ENCODE results near the gene KIF24. TPM values are rescaled to one million over a fixed set of nuclear protein-coding genes. Genes with fewer than 3 reads are reported as not detected.

KIF24 gene, protein sequence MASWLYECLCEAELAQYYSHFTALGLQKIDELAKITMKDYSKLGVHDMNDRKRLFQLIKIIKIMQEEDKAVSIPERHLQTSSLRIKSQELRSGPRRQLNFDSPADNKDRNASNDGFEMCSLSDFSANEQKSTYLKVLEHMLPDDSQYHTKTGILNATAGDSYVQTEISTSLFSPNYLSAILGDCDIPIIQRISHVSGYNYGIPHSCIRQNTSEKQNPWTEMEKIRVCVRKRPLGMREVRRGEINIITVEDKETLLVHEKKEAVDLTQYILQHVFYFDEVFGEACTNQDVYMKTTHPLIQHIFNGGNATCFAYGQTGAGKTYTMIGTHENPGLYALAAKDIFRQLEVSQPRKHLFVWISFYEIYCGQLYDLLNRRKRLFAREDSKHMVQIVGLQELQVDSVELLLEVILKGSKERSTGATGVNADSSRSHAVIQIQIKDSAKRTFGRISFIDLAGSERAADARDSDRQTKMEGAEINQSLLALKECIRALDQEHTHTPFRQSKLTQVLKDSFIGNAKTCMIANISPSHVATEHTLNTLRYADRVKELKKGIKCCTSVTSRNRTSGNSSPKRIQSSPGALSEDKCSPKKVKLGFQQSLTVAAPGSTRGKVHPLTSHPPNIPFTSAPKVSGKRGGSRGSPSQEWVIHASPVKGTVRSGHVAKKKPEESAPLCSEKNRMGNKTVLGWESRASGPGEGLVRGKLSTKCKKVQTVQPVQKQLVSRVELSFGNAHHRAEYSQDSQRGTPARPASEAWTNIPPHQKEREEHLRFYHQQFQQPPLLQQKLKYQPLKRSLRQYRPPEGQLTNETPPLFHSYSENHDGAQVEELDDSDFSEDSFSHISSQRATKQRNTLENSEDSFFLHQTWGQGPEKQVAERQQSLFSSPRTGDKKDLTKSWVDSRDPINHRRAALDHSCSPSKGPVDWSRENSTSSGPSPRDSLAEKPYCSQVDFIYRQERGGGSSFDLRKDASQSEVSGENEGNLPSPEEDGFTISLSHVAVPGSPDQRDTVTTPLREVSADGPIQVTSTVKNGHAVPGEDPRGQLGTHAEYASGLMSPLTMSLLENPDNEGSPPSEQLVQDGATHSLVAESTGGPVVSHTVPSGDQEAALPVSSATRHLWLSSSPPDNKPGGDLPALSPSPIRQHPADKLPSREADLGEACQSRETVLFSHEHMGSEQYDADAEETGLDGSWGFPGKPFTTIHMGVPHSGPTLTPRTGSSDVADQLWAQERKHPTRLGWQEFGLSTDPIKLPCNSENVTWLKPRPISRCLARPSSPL (N-terminal part only)
- under 1 TPM; 0.22 to 0.32 TPM for total RNA-seq
- polyA plus RNA-seq, result not detected

GRCh38 chr9:34328987-34329832, at the start of gene KIF24, which contains the start of gene NUDT2:
KIF24 (minus strand) TSS chr9:34329268; CDS start chr9:34311346, 17,922 bp downstream.
NUDT2 (plus strand) TSS chr9:34329569; CDS start chr9:34339040, 9,471 bp downstream.
- H3K36me3 ChIP-seq (ENCODE audit: insufficient read depth, low read length), result no peaks in the 10 kb centered on the region
- H3K9me3 Mint-ChIP-seq, result peaks cover 0 to 1% (median 0%) of the 10 kb centered on the region in 8 donors
- peaks cover 14 to 38% (median 28%) of the 10 kb centered on the region in 4 donors for H3K4me1 Mint-ChIP-seq
- DNase-seq, result peak; percentile 94 to 99 (median 98)
- peaks cover 17% of the 10 kb centered on the region for H3K4me1 ChIP-seq (ENCODE audit: insufficient read depth, low read length)
- H3K27me3 Mint-ChIP-seq, result no peaks in the 10 kb centered on the region
- intact Hi-C loops (cut with micrococcal nuclease), result loop anchor here (1.0 to 5.0 kb wide), 6 partner anchors 50 to 512 kb away; partner anchors contain the start of genes DCAF12, DNAI1, FAM219A and UBAP1
- ChIA-PET POLR2A (ENCODE audit: partially characterized antibody) (interaction anchor here (5.4 kb wide), 1 partner anchor 47 kb away, joined by 33 read pairs; the partner anchor contains the start of gene MYORG), CTCF (ENCODE audit: partially characterized antibody) (no interaction called here)
- H3K27ac ChIP-seq (ENCODE audit: low read depth, low read length), result peak within 1 kb of the TSS; percentile 87
- peak within 1 kb of the TSS; percentile 87 to 99 (median 98) for H3K27ac Mint-ChIP-seq
- H3K4me3 Mint-ChIP-seq, result peak within 1 kb of the TSS; percentile 92 to 97 (median 94)
- H3K4me3 ChIP-seq (ENCODE audit: low read length in 2 of 2), result peak within 1 kb of the TSS; percentile 92 to 100
- no peaks in the 10 kb centered on the region for H3K9me3 ChIP-seq (ENCODE audit: control insufficient read depth in 1 of 2, low read length in 2 of 2)
- no peaks in the 10 kb centered on the region for H3K27me3 ChIP-seq (ENCODE audit: insufficient read depth, low read length)
- H3K36me3 Mint-ChIP-seq, result peaks cover 0 to 5% of the 10 kb centered on the region in 2 donors

DNA sequence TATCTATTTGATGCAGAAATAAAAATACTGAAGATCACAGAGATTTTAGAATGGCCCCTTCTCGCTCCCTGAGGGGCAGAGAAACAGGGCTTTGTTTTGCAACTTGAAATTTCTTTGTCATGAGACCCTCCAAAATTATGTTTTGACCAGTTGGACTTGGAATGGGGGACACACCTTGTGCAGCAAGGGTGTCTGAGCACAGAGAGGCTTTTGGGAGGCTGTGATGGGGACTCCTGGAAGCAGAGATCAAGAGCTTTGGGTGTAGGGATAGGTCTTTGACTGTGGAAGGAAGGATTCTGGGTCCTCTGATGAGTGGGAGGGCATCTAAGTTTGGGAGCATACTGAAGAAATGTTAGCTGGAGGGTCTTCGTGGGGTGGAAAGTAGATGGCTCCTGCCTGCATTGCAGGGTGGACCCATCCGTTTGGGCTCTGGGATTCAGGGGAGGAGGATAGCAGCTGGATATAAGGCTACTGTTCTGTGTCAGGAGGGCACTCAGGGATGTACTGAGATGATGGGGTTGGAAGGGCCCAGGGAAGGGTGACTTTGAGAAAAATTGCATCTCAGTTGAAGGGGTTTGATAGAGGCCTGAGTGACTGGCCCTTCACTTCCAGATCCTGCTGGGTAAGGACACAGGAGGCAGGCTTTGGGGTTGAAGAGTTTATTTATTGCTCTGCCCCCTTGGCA, 49.5 kb upstream of the KIF24 start:
- ChIA-PET CTCF (ENCODE audit: partially characterized antibody) (interaction anchor here (0.6 to 8.2 kb wide), 16 partner anchors 10 to 563 kb away, joined by 3 to 88 read pairs (median 4); no protein-coding TSS in a partner anchor), POLR2A (ENCODE audit: partially characterized antibody) (interaction anchor here (0.6 to 4.3 kb wide), 6 partner anchors 45 to 360 kb away, joined by 3 to 33 read pairs (median 5); partner anchors contain the start of genes GALT and NUDT2)
- peaks cover 33 to 55% (median 45%) of the 10 kb centered on the region in 4 donors for H3K4me1 Mint-ChIP-seq
- Histone ChIP-seq H3K27me3 (ENCODE audit: insufficient read depth, low read length) (no peaks in the 10 kb centered on the region), H3K9me3 (ENCODE audit: control insufficient read depth in 1 of 2, low read length in 2 of 2) (no peaks in the 10 kb centered on the region), H3K27ac (ENCODE audit: low read depth, low read length) (no peak overlapping the region), H3K4me1 (ENCODE audit: insufficient read depth, low read length) (peaks cover 39% of the 10 kb centered on the region), H3K36me3 (ENCODE audit: insufficient read depth, low read length) (no peaks in the 10 kb centered on the region), H3K4me3 (ENCODE audit: low read length in 2 of 2) (no peak overlapping the region)
- peak overlapping the region in 7 of 8 donors; percentile 7 to 89 (median 61) for H3K4me3 Mint-ChIP-seq
- peaks cover 0 to 3% of the 10 kb centered on the region in 2 donors for H3K36me3 Mint-ChIP-seq
- peaks cover 0 to 1% (median 0%) of the 10 kb centered on the region in 8 donors for H3K9me3 Mint-ChIP-seq
- DNase-seq, result no peak
- intact Hi-C loops (cut with micrococcal nuclease), result loop anchor here (1.0 to 5.0 kb wide), 6 partner anchors 49 to 1211 kb away; partner anchors contain the start of genes B4GALT1, KIF24, NUDT2 and SIGMAR1
- H3K27ac Mint-ChIP-seq, result peak overlapping the region in 3 of 7 donors; percentile 18 to 65 (median 58)
- no peaks in the 10 kb centered on the region for H3K27me3 Mint-ChIP-seq

DNA sequence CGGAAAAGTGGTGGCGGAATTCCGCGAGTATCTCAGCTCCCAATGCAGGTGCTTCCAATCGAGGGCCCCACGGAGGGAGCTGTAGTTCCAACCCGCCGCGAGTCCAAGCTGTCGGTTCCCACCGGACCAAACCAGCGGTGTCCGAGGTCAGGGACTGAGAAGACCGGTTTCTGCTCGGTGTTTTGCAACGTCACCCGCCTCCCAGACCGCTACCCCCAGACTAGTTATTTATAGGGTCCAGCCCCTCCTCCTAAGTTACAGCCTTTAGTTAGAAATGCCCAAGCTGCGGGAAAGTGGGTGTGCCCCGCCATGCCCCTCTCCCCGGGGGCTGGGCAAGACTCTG, 48.3 kb upstream of the KIF24 start:
- H3K9me3 Mint-ChIP-seq, result peaks cover 0 to 1% (median 0%) of the 10 kb centered on the region in 8 donors
- no peak for DNase-seq

DNA sequence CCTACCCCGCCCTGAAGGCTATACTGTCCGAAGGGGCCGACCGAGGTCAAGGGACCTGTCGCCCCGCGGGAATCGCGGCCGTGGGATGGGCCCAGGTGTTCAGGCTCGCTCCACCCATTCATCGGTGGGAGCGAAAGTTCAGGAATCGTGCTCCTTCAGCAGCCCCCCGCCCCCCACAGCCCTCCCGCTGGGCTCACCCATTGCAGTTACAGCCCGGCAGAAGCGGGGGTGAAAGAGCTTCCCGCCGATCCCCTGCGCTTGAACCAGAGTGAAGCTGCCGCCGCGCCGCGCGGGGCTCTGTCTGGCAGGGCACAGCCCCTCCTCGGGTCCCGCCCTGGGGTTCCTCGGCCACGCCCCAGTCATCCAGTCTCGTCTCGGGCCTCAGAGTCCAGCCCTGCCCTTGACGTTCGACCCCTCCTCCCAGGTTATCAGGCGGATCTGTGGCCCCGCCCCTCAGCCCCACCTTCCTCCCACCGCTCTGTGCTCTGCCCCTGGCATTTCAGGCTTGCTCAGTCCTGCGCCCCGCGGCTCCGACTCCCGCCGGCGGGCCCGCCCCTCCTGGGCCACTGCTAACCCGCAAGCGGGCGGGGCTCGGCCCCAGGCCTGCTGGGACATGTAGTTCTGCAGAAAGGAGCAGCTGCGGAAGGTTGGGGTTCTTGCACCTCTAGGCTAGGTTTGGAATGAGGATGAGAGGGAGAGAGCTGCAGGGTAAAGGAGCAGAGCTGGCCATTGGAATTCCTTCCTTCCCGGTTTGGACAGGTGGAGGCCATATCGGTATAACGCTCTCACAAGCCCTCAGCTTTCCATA, 47.7 kb upstream of the KIF24 start, which contains the start of gene MYORG:
TSS of gene MYORG (minus strand) at position 303 of the 808 bp plus-strand sequence. CDS start 3,955 bp downstream, outside the sequence.
- intact Hi-C loops (cut with micrococcal nuclease), result loop anchor here (1.0 to 5.0 kb wide), 7 partner anchors 82 to 1356 kb away; partner anchors contain the start of genes B4GALT1, CREB3, DCAF12 and DNAI1
- Histone ChIP-seq H3K27ac (ENCODE audit: low read depth, low read length) (peak within 1 kb of the TSS; percentile 49), H3K4me1 (ENCODE audit: insufficient read depth, low read length) (peaks cover 39% of the 10 kb centered on the region), H3K4me3 (ENCODE audit: low read length in 2 of 2) (peak within 1 kb of the TSS; percentile 70 to 77), H3K9me3 (ENCODE audit: control insufficient read depth in 1 of 2, low read length in 2 of 2) (no peaks in the 10 kb centered on the region), H3K36me3 (ENCODE audit: insufficient read depth, low read length) (no peaks in the 10 kb centered on the region), H3K27me3 (ENCODE audit: insufficient read depth, low read length) (no peaks in the 10 kb centered on the region)
- CTCF ChIA-PET (ENCODE audit: partially characterized antibody), result interaction anchor here (0.8 to 8.2 kb wide), 10 partner anchors 12 to 563 kb away, joined by 3 to 88 read pairs (median 4); no protein-coding TSS in a partner anchor
- Mint-ChIP-seq H3K4me3 (peak within 1 kb of the TSS; percentile 92 to 98 (median 94)), H3K4me1 (peaks cover 33 to 54% (median 44%) of the 10 kb centered on the region in 4 donors), H3K27me3 (no peaks in the 10 kb centered on the region), H3K27ac (peak within 1 kb of the TSS; percentile 58 to 97 (median 93)), H3K9me3 (peaks cover 0 to 1% (median 0%) of the 10 kb centered on the region in 8 donors), H3K36me3 (peaks cover 0 to 6% of the 10 kb centered on the region in 2 donors)
- DNase-seq, result peak; percentile 94 to 98 (median 96)
- POLR2A ChIA-PET (ENCODE audit: partially characterized antibody), result interaction anchor here (0.7 to 4.3 kb wide), 8 partner anchors 45 to 903 kb away, joined by 3 to 33 read pairs (median 4); partner anchors contain the start of genes DCAF12, DNAI1, FAM219A and GALT

More for the DNA sequence above, 48.3 kb upstream of the KIF24 start:
- Histone ChIP-seq H3K27ac (ENCODE audit: low read depth, low read length) (no peak overlapping the region), H3K36me3 (ENCODE audit: insufficient read depth, low read length) (no peaks in the 10 kb centered on the region), H3K4me1 (ENCODE audit: insufficient read depth, low read length) (peaks cover 39% of the 10 kb centered on the region), H3K4me3 (ENCODE audit: low read length in 2 of 2) (peak overlapping the region; percentile 70 to 77), H3K9me3 (ENCODE audit: control insufficient read depth in 1 of 2, low read length in 2 of 2) (no peaks in the 10 kb centered on the region), H3K27me3 (ENCODE audit: insufficient read depth, low read length) (no peaks in the 10 kb centered on the region)
- Mint-ChIP-seq H3K27me3 (no peaks in the 10 kb centered on the region), H3K36me3 (peaks cover 0 to 6% of the 10 kb centered on the region in 2 donors), H3K27ac (peak overlapping the region in 6 of 7 donors; percentile 52 to 93 (median 77)), H3K4me3 (peak overlapping the region; percentile 92 to 98 (median 94)), H3K4me1 (peaks cover 33 to 55% (median 45%) of the 10 kb centered on the region in 4 donors)
- intact Hi-C loops (cut with micrococcal nuclease), result loop anchor here (1.0 to 5.0 kb wide), 5 partner anchors 199 to 1355 kb away; partner anchors contain the start of genes B4GALT1, CREB3, SIGMAR1 and TLN1
- CTCF ChIA-PET (ENCODE audit: partially characterized antibody), result interaction anchor here (0.8 to 8.2 kb wide), 10 partner anchors 11 to 564 kb away, joined by 3 to 88 read pairs (median 4); no protein-coding TSS in a partner anchor
- POLR2A ChIA-PET (ENCODE audit: partially characterized antibody), result interaction anchor here (0.7 to 4.3 kb wide), 6 partner anchors 45 to 329 kb away, joined by 3 to 33 read pairs (median 6); partner anchors contain the start of genes DCAF12, DNAI1, FAM219A and GALT

Data from CD4-positive, alpha-beta memory T cell (primary cell).